HEK293T (cell line): ENCODE results near the gene DHX58.

Source experiments
- CTCF ChIA-PET: fragments of 350-600 bp; formaldehyde crosslinking; extraction: SDS; loops from one replicate; lab custom pipeline; 2021; ENCODE audit warnings: antibody characterized with exemption, inconsistent platforms; lab: Yijun Ruan, JAX
- POLR2A ChIA-PET: fragments of 350-600 bp; formaldehyde crosslinking; extraction: SDS; loops from one replicate; lab custom pipeline; 2020; ENCODE audit warnings: antibody characterized with exemption, inconsistent platforms; lab: Yijun Ruan, JAX
- DNase-seq: peaks from one replicate; pipeline ENCODE4 v3.0.0; 2012; ENCODE audit warnings: mixed read lengths; ENCODE audit errors: extremely low spot score
- ARNT ChIP-seq: fragments of 450-650 bp; IDR thresholded peaks from 2 replicates; pipeline ENCODE4 v1.6.1; 2017; ENCODE audit warnings: mild to moderate bottlenecking
- BHLHE40 ChIP-seq: fragments of 450-650 bp; IDR thresholded peaks from 2 replicates; pipeline ENCODE4 v1.6.1; 2016; ENCODE audit warnings: mild to moderate bottlenecking, moderate library complexity, borderline replicate concordance
- CTBP1 ChIP-seq: fragments of 450-650 bp; IDR thresholded peaks from 2 replicates; pipeline ENCODE4 v1.6.1; 2016; ENCODE audit warnings: borderline replicate concordance
- ELF4 ChIP-seq: fragments of 450-650 bp; IDR thresholded peaks from 2 replicates; pipeline ENCODE4 v1.6.1; 2017; ENCODE audit warnings: antibody characterized with exemption
- FOXA1 ChIP-seq: fragments of 450-650 bp; IDR thresholded peaks from 2 replicates; pipeline ENCODE4 v1.6.1; 2016; ENCODE audit warnings: mild to moderate bottlenecking
- FOXK2 ChIP-seq: fragments of 450-650 bp; IDR thresholded peaks from 2 replicates; pipeline ENCODE4 v1.6.1; 2016; ENCODE audit warnings: mild to moderate bottlenecking
- FOXM1 ChIP-seq: fragments of 450-650 bp; IDR thresholded peaks from 2 replicates; pipeline ENCODE4 v1.6.1; 2017; ENCODE audit warnings: mild to moderate bottlenecking, borderline replicate concordance
- HDGF ChIP-seq: fragments of 450-650 bp; IDR thresholded peaks from 2 replicates; pipeline ENCODE4 v1.6.1; 2017; ENCODE audit warnings: antibody characterized with exemption, borderline replicate concordance
- L3MBTL2 ChIP-seq: fragments of 450-650 bp; conservative IDR thresholded peaks from 2 replicates; pipeline ENCODE4 v1.6.1; 2016; ENCODE audit warnings: mild to moderate bottlenecking
- LEF1 ChIP-seq: fragments of 450-650 bp; IDR thresholded peaks from 2 replicates; pipeline ENCODE4 v1.6.1; 2017; ENCODE audit warnings: mild to moderate bottlenecking, borderline replicate concordance
- NFRKB ChIP-seq: fragments of 450-650 bp; IDR thresholded peaks from 2 replicates; pipeline ENCODE4 v1.6.1; 2016; ENCODE audit warnings: mild to moderate bottlenecking, moderate library complexity
- PKNOX1 ChIP-seq: fragments of 450-650 bp; IDR thresholded peaks from 2 replicates; pipeline ENCODE4 v1.6.1; 2016
- SP1 ChIP-seq: fragments of 450-650 bp; IDR thresholded peaks from 2 replicates; pipeline ENCODE4 v1.6.1; 2017
- SUZ12 ChIP-seq: fragments of 450-650 bp; IDR thresholded peaks from 2 replicates; pipeline ENCODE4 v1.6.1; 2016; ENCODE audit warnings: mild to moderate bottlenecking
- TARDBP ChIP-seq: fragments of 450-650 bp; IDR thresholded peaks from 2 replicates; pipeline ENCODE4 v1.6.1; 2016
- ZNF384 ChIP-seq: fragments of 450-650 bp; IDR thresholded peaks from 2 replicates; pipeline ENCODE4 v1.6.1; 2016

DHX58 gene

GRCh38 chr17:42065201-42065600 is 47.3 kb downstream of the DHX58 start:
- ChIA-PET CTCF (interaction anchor here (0.5 to 1.9 kb wide), 5 partner anchors 11 to 452 kb away, joined by 3 to 7 read pairs (median 3); no protein-coding TSS in a partner anchor), POLR2A (interaction anchor here (1.0 to 2.0 kb wide), 6 partner anchors 36 to 99 kb away, joined by 3 to 8 read pairs (median 5); partner anchors contain the start of genes CNP, DNAJC7, KAT2A and NKIRAS2)
- no peak for DNase-seq
- TF ChIP-seq ZNF384 (no peak), NFRKB (no peak), FOXK2 (no peak), TARDBP (no peak), PKNOX1 (no peak), ELF4 (no peak), L3MBTL2 (no peak), SUZ12 (no peak), FOXM1 (no peak), HDGF (no peak), BHLHE40 (no peak), FOXA1 (no peak), ARNT (no peak), LEF1 (no peak), SP1 (no peak), CTBP1 (no peak)

- ChIA-PET POLR2A (no interaction called here), CTCF (no interaction called here)
- no peak for TF ChIP-seq L3MBTL2
- no peak for TF ChIP-seq SUZ12
- TF ChIP-seq FOXK2 = no peak
- TF ChIP-seq ELF4 = no peak
- TF ChIP-seq ARNT = no peak
- TF ChIP-seq FOXM1 = no peak
- no peak for TF ChIP-seq BHLHE40
- TF ChIP-seq NFRKB = no peak
- TF ChIP-seq LEF1 = no peak
- TF ChIP-seq TARDBP = no peak
- TF ChIP-seq SP1 = no peak
- no peak for TF ChIP-seq CTBP1
- TF ChIP-seq FOXA1 = no peak
- TF ChIP-seq ZNF384 = no peak
- no peak for TF ChIP-seq PKNOX1
- no peak for TF ChIP-seq HDGF
- no peak for DNase-seq
These were observed 49.8 kb downstream of the DHX58 start for GRCh38 chr17:42062681-42063080.

- CTCF ChIA-PET = no interaction called here
- TF ChIP-seq BHLHE40 = no peak
- no peak for TF ChIP-seq PKNOX1
- TF ChIP-seq NFRKB = no peak
- no peak for TF ChIP-seq FOXA1
- no peak for TF ChIP-seq ARNT
- TF ChIP-seq HDGF = no peak
- TF ChIP-seq LEF1 = no peak
- no peak for TF ChIP-seq SP1
- TF ChIP-seq FOXK2 = no peak
- no peak for TF ChIP-seq FOXM1
- no peak for TF ChIP-seq ELF4
- no peak for TF ChIP-seq L3MBTL2
- TF ChIP-seq CTBP1 = no peak
- POLR2A ChIA-PET = no interaction called here
- no peak for DNase-seq
These were observed 50.6 kb downstream of the DHX58 start for GRCh38 chr17:42061646-42062487.

- no peak for TF ChIP-seq HDGF
- no peak for TF ChIP-seq ELF4
- TF ChIP-seq FOXM1 = no peak
- TF ChIP-seq NFRKB = no peak
- no peak for TF ChIP-seq SUZ12
- ChIA-PET CTCF (no interaction called here), POLR2A (interaction anchor here (1.4 kb wide), 1 partner anchor 43 kb away, joined by 6 read pairs; the partner anchor contains the start of gene DNAJC7)
- DNase-seq = no peak
These were observed 52.3 kb downstream of the DHX58 start for GRCh38 chr17:42060231-42060630.

- TF ChIP-seq CTBP1 = no peak
- no peak for TF ChIP-seq FOXK2
- TF ChIP-seq SUZ12 = no peak
- TF ChIP-seq L3MBTL2 = no peak
- TF ChIP-seq ARNT = no peak
- TF ChIP-seq HDGF = no peak
- no peak for TF ChIP-seq FOXM1
- TF ChIP-seq FOXA1 = no peak
- no peak for TF ChIP-seq ELF4
- no peak for TF ChIP-seq PKNOX1
- no peak for TF ChIP-seq BHLHE40
- TF ChIP-seq ZNF384 = no peak
- TF ChIP-seq SP1 = no peak
- TF ChIP-seq TARDBP = no peak
- TF ChIP-seq LEF1 = no peak
- TF ChIP-seq NFRKB = no peak
- ChIA-PET POLR2A (interaction anchor here (1.4 kb wide), 1 partner anchor 42 kb away, joined by 6 read pairs; the partner anchor contains the start of gene DNAJC7), CTCF (interaction anchor here (1.6 kb wide), 1 partner anchor 8 kb away, joined by 4 read pairs; no protein-coding TSS in a partner anchor)
- no peak for DNase-seq
These were observed 52.7 kb downstream of the DHX58 start for GRCh38 chr17:42059815-42060214.
